ENCODE results near the gene MRPL23.

Gene MRPL23

DNA sequence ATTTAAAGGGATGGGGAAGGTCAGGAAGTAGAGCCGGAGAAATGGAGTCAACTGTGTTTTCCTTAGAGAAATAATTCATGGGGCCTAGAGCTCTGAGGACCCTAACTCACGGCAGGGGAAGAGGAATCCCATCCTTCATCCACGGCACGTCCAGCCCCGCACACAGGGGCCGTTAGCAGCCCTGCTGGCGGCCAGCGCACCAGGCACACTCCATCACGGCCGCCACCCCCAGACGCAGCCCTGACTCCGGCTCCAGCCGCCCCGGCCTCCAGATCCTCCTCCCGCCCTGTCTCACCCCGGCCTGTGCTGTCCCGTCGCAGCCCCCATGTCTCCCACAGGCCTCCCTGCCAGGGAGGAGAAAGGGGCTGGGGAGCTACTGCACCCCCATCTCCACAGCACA, 11.2 kb downstream of the MRPL23 start:
- DNase-seq (ENCODE audit: low spot score), result no peak

- DNase-seq (ENCODE audit: low spot score), result no peak
Observed at GRCh38 chr11:1959786-1960185, 12.7 kb downstream of the MRPL23 start.

DNA sequence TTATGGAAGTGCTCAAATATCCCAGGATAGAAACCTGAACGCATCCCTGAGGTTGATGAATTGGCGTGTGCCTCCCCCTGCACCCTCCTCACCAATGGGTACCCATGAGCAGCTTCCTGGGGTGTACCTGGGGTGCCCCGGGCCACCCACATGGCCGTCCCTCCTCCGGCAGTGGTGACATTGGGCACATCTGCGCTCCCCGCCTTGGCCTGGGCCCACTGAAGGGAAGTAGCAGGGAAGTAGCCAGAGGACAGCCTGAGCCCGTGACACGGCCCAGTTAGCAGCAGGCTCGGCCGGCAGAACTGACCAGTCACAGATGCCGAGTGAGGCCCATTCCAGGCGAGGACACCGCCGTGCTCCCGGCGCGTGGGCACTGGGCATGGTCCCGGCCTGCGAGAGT, 16.7 kb downstream of the MRPL23 start:
- DNase-seq (ENCODE audit: low spot score), result no peak

DNA sequence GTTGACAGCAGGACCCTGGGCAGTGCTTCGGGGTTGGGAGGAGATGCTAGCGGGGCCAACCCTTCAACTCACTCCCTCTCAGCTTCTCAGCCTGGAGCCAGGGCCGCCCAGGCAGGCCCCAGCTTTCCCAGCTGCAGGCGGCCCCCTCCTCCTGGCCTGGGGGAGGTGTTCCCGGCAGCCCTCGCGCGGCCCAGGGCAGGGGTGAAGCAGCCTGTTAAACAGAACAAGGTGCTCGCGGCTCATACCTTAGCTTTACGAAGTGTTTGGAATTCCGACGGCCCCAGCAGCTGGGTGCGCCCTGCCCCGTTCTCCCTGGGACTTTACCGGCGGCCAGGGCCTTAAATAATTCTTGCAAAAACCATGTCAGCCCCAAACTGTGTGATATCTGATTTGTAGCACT, 17.2 kb downstream of the MRPL23 start:
- no peak for DNase-seq (ENCODE audit: low spot score)

DNA sequence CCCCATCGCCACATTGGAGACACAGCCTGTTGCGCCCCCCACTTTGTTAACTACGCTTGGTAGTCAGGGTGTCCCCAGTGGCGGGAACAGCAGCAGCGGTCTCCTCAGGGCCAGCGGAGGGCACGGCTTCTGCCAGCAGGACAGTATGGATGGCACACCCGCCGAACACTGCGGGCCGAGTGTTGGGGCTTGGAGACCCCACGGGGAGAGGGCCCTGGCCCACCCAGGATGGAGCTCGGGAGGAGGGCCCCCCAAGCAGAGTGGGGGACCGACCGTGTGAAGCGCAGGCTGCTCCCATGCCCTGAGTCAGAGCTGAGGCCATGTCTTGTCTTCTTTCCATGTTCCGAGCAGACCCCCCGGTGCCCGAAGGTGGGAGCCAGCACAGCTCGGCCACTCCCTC, 17.8 kb downstream of the MRPL23 start:
- DNase-seq (ENCODE audit: low spot score), result no peak

- no peak for DNase-seq (ENCODE audit: low spot score)
Observed at GRCh38 chr11:1966531-1966930, 19.4 kb downstream of the MRPL23 start.

DNA sequence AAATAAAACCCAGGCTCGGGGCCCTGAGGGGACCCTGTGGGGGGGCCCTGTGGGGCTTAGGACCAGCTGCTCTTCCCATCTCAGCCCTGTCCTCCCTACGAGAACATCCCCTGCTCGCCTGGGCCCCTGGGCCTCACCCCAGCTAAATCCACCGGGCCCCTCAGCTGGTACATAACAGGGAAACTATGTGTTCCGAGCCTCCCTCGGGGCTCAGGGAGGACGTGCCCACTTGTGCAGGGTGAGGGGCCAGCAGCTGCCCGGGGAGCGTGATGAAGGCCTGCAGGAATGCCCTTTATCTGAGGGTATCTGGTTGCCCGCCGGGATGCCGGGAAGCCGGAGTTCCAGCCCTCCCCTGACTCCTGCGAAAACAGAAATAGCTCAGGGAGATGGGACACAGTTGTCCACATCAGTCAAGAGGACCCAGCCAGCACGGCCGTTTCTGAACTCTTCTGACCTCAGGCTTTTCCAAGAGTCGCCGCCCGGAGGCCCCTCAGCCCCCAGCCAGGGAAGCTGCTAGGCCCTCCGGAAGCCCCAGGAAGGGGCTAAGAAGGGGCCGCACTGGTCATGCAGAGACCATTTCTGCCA, 20.6 kb downstream of the MRPL23 start:
- no peak for DNase-seq (ENCODE audit: low spot score)

GRCh38 chr11:1968454-1969002, 21.4 kb downstream of the MRPL23 start:
- DNase-seq (ENCODE audit: low spot score), result no peak

GRCh38 chr11:1969035-1969434, 21.9 kb downstream of the MRPL23 start:
- DNase-seq (ENCODE audit: low spot score), result no peak

DNA sequence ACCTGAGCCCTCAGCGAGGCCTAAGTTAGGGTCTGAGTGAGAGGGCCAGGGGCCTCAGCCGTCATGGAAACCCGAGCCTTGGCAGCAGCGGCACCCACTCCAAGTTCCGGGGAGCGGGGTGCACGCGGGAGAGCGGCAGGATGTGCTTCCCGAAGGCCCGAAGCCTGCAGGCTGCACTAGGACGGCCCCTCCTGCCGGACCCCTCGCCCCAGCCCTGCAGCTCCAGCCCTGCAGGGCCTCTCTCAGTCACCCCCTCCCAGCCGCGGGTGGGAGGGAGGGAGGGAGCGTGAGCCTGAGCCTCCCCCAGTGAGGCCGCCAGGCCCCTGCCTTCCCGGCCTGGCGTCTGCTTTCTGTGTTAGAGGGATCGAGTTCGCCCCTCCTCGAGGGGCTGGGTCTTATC, 22.6 kb downstream of the MRPL23 start:
- DNase-seq (ENCODE audit: low spot score), result no peak

GRCh38 chr11:1970956-1971355, 23.8 kb downstream of the MRPL23 start:
- DNase-seq (ENCODE audit: low spot score), result no peak

- no peak for DNase-seq (ENCODE audit: low spot score)
Observed at GRCh38 chr11:1975185-1975584, 28.1 kb downstream of the MRPL23 start.

DNA sequence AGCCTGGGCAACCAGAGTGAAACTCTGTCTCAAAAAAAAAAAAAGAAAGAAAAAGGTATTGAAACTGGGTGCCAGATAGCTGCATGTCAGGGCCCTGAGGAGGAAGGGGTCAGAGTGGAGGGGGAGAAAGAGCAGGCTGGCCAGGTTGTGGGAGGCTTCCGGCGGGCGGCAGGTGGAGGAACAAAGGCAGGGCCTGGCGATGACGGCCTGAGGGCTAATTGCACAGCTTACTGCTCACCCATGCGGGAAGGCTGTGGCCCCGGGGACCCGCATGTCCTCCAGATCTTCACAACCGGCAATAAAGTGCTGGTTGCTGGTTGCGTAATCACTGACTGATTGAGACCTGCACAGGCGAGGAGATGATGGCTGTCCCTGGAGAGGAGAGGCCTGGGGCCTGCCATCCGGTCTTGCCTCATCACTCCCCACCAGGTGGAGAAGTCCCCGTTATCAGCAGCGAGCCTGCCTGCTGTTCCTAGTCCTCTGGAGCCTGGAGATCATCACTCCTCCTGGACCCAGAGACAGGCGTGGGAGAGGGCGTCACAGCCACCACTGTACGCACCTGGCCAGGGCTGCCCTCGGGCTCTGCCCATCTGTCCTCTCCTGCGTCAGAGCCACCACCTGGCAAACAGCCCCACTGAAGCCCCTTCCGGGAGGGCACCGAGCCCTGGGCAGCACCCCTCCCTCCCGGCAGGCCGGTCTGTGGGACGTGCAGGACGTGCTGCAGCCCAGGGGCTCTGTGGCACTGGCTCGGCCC, 31.8 kb downstream of the MRPL23 start:
- no peak for DNase-seq (ENCODE audit: low spot score)

DNA sequence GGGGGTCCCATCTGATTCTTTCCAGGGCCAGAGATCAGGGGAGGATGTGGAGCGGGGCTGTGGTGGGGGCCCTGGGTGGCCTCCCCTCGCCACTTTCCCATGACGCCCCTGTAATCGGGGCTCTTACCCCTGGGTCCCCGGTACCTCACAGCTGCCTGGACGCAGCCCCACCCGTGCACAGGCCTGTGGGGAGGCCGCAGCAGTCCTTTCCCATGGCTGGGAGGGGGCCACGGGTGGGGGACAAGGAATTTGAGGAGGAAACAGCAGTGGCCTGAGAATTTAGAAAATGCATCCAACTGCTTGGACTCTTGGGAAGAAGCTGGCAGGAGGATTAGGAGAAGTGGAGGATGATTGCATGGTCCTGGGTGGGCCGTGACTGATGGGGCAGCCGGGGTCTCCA, 32.5 kb downstream of the MRPL23 start:
- DNase-seq (ENCODE audit: low spot score), result no peak

- no peak for DNase-seq (ENCODE audit: low spot score)
Observed at GRCh38 chr11:1982873-1983600, 35.9 kb downstream of the MRPL23 start.

DNA sequence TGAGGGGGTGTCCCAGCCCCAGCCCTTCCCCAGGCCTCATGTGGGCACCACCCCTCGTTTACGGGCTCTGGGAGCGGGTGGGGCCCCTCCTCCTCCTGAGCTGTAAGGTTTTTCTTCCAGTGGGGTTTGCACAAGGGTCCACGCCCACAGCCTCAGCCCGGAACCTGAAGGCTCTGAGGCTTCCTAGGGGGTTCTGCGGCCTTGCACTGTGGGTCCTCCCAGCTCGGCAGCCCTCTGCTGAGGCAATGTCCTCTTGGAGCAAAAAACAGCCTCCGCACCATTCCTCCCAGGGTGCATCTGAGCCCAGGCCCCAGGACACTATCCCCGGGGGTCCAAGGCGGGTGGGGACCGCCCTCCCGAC, 36.4 kb downstream of the MRPL23 start:
- DNase-seq (ENCODE audit: low spot score), result no peak

- no peak for DNase-seq (ENCODE audit: low spot score)
Observed at GRCh38 chr11:1987024-1987423, 39.9 kb downstream of the MRPL23 start.

- DNase-seq (ENCODE audit: low spot score), result no peak
Observed at GRCh38 chr11:1988174-1988573, 41.0 kb downstream of the MRPL23 start.

DNA sequence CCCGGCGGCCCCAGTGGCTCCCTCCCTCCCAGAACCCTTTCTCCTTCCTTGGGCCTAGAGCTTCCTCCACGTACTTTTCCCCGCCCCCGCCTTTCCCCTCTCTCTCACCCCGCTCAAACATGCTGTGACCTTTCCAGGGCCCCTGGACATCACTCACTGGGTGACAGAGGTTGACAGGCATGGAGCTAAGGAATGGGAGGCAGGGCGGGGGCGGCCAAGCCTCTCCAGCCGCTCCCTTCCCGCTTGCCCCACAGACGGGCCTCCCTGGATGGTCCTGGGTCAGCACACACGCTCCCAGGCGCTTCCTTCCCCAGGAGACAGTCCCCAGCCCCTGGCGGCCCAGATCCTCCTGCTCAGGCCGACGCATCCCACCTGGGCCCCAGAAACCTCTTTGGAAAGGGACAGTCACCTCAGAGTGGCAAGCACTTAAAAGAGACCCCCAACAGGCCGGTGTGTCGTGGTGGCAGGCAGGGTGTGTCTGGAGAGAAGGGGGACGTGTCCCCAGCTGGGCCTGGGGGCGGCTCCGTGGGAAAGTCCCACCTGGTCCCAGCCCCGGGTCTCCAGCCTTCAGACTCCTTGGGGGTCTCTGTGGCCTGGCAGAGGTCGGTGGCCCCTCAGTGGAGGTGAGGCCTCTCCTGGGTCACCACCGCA, 41.7 kb downstream of the MRPL23 start:
- no peak for DNase-seq (ENCODE audit: low spot score)

DNA sequence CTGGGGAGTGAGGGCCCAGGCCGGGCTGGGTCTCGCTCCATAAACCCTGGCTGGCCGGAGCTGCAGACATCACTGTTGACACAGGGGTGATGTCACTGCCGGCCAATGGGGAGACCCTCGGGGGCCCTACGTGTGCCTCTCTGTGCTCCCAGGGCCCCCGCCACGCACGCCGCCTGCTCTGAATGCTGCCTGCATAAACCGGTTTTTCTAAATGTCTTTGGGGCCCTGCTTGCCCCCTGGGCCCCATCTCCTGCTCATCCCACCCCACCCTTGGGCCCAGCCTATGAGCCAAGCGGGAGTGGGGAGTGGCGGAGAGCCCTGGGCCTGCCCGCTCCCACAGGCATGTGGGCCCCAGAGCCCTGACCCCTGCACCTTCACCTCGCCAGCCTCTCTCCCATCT, 42.8 kb downstream of the MRPL23 start:
- no peak for DNase-seq (ENCODE audit: low spot score)

GRCh38 chr11:1990872-1991578, 43.9 kb downstream of the MRPL23 start:
- no peak for DNase-seq (ENCODE audit: low spot score)

DNA sequence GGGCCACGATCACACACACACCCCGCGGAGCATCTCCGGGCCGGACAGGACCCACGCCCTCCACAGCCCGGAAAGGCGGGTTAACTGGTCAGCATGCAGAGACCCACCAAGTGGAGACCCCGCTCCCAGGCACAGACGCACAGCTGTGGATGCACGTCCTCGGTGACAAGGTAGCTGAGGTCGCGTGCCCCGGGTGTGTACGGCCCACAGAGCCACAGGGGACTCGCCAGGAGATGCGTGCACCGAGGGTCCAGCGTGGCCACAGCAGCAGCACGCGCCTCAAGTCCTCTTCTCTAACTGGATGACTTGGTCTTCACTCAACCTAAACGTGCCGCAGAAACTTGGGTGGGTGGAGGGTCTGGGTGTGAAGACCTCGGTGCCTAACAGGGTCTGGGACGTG, 45.0 kb downstream of the MRPL23 start:
- no peak for DNase-seq (ENCODE audit: low spot score)
